ENCODE results near the gene CAPNS1.
A peak's percentile ranks its signal among the peaks of the same experiment; 100 is the strongest.

The CAPNS1 gene

GRCh38 chr19:36140304-36141038 lies 605 bp downstream of the CAPNS1 start:
- no peaks in the 10 kb centered on the region for H3K9me3 ChIP-seq
- peaks cover 28% of the 10 kb centered on the region for H3K36me3 ChIP-seq
- peaks cover 16 to 24% of the 10 kb centered on the region in 2 experiments for H3K4me1 ChIP-seq (ENCODE audit: control insufficient read depth in 1 of 2, insufficient read depth in 1 of 2, low read depth in 1 of 2, low read length in 1 of 2)
- no peak for TF ChIP-seq CTCF (IDR thresholded peaks at IDR 0.05)
- no peaks in the 10 kb centered on the region for H3K27me3 ChIP-seq
- H3K4me3 ChIP-seq (ENCODE audit: low read depth in 1 of 2, low read length in 1 of 2): peak overlapping the region; percentile 76 to 92
- peak overlapping the region; percentile 92 for H3K27ac ChIP-seq

DNA sequence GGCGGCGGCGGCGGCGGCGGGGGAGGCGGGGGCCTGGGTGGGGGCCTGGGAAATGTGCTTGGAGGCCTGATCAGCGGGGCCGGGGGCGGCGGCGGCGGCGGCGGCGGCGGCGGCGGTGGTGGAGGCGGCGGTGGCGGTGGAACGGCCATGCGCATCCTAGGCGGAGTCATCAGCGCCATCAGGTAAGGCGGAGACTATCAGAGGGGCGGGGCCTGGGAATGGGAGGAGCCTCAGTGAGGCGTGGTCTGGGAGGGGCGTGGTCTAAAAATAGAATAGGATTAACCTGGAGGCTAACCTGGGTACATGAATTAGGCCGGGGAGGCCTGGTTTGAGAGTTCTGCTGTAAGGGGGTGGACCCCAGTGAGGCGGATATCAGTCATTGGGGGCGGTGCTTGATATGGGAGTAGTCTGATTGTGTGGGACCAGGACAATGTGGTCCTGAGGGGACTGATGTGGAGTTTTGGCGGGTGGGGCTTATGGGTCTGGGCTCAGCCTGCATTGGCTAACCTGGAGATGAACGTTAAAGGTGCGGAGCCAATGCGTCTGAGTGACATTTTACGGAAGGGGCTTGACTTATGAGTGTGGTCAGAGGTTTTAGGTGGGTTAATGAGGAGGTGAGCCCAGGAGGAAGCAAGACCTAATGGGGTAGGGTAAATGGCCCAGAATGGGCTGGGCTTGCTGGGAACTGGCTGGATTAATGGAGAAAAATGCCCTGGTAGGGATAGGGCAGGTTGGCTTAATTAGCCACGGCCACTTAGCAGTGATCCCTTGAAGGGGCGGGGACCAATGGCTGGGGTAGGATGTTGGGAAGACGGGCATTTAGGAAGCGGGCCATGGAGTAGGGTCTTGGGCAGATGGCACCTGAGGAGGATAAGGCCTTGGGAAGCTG lies 1.4 kb downstream of the CAPNS1 start:
- H3K9me3 ChIP-seq: no peaks in the 10 kb centered on the region
- peak; percentile 38 for TF ChIP-seq CTCF (IDR thresholded peaks at IDR 0.05)
- peak overlapping the region; percentile 92 for H3K27ac ChIP-seq
- H3K4me1 ChIP-seq (ENCODE audit: control insufficient read depth in 1 of 2, insufficient read depth in 1 of 2, low read depth in 1 of 2, low read length in 1 of 2): peaks cover 16 to 24% of the 10 kb centered on the region in 2 experiments
- peak overlapping the region; percentile 76 to 92 for H3K4me3 ChIP-seq (ENCODE audit: low read depth in 1 of 2, low read length in 1 of 2)
- H3K36me3 ChIP-seq: peaks cover 36% of the 10 kb centered on the region
- no peaks in the 10 kb centered on the region for H3K27me3 ChIP-seq

GRCh38 chr19:36142046-36142445 lies 2.2 kb downstream of the CAPNS1 start:
- Histone ChIP-seq H3K36me3 (peaks cover 43% of the 10 kb centered on the region), H3K4me3 (ENCODE audit: low read depth in 1 of 2, low read length in 1 of 2) (no peak overlapping the region), H3K4me1 (ENCODE audit: control insufficient read depth in 1 of 2, insufficient read depth in 1 of 2, low read depth in 1 of 2, low read length in 1 of 2) (peaks cover 16 to 24% of the 10 kb centered on the region in 2 experiments), H3K27me3 (no peaks in the 10 kb centered on the region), H3K27ac (peak overlapping the region; percentile 7), H3K9me3 (no peaks in the 10 kb centered on the region)
- TF ChIP-seq CTCF (IDR thresholded peaks at IDR 0.05): no peak

DNA sequence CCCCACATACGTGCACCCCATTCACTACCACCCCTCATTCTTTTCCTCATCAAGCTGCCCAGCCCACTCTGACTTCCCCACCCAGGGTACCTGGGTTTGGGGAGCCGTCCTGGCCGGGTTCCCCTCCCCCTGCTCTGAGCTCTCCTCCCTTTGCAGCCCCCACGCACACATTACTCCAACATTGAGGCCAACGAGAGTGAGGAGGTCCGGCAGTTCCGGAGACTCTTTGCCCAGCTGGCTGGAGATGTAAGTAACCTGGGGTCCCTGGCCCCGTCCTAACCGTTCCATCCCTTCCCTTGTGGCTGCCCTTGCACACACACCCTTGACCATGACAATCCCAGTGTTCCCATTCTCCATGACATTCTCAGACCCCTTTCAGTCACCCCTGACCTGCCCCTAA lies 2.6 kb downstream of the CAPNS1 start:
- Histone ChIP-seq H3K4me1 (ENCODE audit: control insufficient read depth in 1 of 2, insufficient read depth in 1 of 2, low read depth in 1 of 2, low read length in 1 of 2) (peaks cover 16 to 24% of the 10 kb centered on the region in 2 experiments), H3K36me3 (peaks cover 48% of the 10 kb centered on the region), H3K4me3 (ENCODE audit: low read depth in 1 of 2, low read length in 1 of 2) (no peak overlapping the region), H3K27me3 (no peaks in the 10 kb centered on the region), H3K27ac (no peak overlapping the region), H3K9me3 (no peaks in the 10 kb centered on the region)
- no peak for TF ChIP-seq CTCF (IDR thresholded peaks at IDR 0.05)

DNA sequence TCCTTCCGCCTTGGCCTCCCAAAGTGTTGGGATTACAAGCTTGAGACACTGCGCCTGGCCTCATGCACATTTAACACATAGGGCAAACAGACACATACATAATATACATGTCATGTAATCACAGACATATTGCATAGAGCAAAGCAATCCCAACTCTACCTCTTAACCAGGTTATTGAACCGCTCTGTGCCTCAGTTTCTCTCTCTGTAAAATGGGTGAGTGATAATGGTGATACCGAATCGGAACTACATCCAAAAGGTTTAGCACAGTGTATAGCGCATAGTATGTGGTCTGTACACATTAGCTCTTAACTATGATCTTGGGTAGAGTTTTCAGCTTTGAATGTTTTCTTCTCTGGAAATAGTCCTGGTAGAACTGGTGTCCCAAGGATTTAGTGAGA lies 4.8 kb downstream of the CAPNS1 start:
- H3K27me3 ChIP-seq: no peaks in the 10 kb centered on the region
- no peaks in the 10 kb centered on the region for H3K9me3 ChIP-seq
- H3K36me3 ChIP-seq: peaks cover 69% of the 10 kb centered on the region
- H3K27ac ChIP-seq: no peak overlapping the region
- no peak overlapping the region for H3K4me3 ChIP-seq (ENCODE audit: low read depth in 1 of 2, low read length in 1 of 2)
- H3K4me1 ChIP-seq (ENCODE audit: control insufficient read depth in 1 of 2, insufficient read depth in 1 of 2, low read depth in 1 of 2, low read length in 1 of 2): peaks cover 13 to 15% of the 10 kb centered on the region in 2 experiments
- no peak for TF ChIP-seq CTCF (IDR thresholded peaks at IDR 0.05)

Data from neutrophil (primary cell).